Stimulated activated CD8-positive, alpha-beta memory T cell treated with anti-CD3 and anti-CD28 coated beads, Interleukin-15, amount 100 ng/mL, for 24 hours (primary cell): ENCODE measurements around the gene NPR2.

Experiments used
- DNase-seq: peaks from one replicate; pipeline ENCODE4 v3.0.0-alpha.2; 2020; ENCODE audit warnings: low read depth

The NPR2 gene

DNA sequence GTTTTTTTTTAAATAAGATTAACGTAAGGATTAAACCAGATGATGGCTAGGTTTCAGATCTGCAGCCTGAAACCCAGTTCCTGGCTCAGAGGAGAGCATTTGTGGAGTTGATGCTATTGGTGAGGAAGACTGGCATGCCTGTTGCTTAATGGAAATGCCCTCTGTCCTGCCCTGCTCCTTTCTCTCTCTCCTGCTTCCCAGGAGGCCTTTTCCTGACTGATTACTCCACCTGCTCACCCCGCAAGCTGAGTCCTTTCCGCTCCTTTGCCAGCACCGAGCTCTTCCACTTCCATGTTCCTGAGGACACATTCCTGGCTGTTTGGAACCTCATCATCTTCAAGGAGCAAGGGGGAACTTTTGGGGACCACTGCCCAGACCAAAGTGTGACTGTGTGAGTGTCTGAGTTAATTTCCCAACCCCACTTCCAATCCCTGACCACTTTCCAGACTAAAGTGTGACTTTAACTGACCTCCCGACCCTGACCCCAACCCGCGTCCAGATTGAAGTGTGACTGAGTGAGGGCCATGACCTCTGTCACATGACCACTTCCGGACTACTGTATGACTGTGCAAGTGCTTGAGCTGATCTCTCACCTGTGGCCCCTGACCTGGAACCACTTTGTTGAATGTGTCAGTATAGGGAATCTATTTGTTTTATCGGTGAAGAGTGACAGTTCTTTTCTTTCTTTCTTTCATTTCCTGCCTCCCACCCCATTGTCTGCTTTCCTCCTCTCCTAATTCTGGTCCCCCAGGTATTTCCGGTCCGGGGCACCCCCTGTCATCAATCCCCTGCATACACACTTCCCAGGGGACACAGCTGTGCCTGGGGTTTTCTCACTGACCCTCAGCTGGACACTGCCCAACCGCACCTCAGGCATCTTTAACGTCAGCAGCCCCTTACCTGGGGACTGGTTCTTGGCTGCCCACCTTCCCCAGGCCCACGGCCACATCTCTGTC is 43.1 kb downstream of the NPR2 start:
- DNase-seq: no peak

DNA sequence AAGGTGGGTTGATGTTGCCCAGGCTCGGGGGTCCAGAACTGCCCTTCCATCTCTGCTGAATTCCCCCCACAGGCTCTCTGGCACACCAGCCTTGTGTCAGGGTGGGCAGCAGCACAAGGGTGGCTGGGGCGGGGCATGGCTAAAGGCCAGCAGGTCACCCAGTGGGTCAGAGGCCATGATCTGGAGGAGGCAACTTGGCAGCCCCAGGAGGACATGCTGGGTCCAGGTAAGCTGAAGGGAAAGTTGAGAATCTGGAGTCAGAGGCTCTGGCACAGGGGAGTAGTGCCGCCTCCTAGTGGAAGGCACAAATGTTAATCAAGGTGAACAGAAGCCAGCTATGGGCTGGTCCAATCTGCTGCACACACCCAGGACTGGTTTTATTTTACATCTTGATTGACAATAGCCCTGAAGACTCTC is 43.8 kb downstream of the NPR2 start:
- no peak for DNase-seq

DNA sequence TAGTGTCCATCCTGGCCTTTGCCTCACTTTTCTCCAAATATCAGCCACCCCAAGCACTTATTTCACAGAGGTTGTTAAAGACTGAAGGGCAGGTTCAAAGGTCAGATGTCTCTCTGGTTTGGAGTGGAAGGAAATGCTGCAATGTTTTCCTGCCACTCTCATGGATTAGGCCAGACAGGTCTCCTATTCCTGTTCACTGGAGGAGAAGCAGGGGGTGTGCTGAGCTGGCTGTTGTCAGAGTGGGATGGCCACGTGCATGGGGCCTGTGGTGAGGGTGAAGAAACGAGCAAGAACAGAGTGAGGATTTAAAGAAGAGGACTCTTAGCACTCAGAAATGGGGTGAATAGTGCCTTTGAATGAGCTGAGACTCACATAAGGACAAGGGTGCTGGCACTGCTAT is 44.4 kb downstream of the NPR2 start:
- DNase-seq: no peak

DNA sequence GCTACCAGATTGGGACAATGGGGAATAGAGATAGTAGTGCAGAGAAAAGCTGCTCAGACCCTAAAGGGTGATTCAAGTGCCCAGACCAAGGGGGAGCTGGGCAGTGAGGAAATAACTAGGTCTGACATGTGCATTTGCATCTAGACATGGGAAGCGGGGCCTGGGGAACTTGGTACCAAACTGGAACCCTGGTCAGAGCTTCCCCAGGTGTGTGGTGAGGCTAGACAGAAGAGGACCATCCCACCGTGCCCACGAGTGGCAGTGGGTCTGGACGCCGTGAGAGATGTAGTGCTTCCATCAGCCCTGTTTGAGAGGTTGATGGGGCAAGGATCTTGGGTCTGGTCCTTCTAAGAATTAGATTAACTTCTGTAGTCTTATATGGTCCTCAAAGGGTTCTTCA is 45.2 kb downstream of the NPR2 start:
- DNase-seq: no peak

DNA sequence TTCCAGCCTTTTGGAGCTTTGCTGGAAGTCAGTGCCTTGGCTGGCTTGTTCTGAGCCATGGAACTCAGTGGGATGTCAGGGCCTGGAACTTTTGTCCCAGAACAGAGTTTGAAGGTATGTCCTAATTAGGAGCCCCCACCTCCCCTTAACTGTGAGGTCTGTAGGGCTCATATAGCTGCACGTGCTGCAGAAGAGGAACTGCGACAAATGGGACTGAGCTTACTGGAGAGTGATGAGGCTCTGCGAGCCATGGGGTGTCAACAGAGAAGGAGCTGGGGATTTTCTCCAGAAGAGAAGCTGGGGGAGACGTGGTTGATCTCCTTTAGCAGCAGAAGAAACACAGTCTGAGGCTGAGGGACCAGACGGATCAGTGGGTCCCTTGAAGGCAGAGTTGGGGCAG is 48.5 kb downstream of the NPR2 start:
- no peak for DNase-seq

DNA sequence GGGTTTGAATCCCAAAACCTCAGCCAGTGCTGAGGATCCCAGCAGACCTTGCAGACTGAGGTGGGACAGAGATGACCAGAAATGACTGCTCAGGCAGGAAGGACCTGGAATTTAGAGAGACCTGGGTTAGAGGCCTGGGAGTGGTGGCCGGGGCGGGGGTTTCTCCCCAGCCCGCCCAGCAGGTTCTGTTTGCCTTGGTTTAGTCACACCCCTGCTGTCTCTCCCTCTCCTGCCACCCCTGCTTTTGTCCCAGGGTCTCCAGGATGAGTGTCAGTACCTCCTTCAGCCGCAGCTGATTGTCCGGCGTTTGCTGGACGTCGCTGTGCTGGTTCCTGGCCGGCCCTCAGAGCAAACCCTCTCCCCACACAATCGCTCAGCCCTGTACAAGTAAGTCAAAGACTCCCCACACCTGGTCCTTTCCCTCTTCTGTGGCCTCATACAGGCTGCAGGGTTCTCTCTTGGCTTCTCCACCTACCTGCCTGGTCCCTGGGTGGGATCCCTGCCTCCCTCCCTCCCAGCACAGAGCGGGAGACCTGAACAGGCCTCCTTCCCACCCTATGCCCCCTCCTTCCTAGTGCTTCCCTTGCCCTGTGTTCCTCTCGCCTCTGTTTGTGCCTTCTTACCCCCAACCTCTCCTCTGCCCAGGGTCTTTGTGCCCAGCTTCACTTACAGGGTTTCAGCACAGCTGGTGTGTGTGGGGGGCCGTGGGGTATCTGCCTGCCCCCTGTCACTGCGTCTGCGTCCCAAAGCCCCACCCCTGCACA is 49.7 kb downstream of the NPR2 start:
- no peak for DNase-seq

DNA sequence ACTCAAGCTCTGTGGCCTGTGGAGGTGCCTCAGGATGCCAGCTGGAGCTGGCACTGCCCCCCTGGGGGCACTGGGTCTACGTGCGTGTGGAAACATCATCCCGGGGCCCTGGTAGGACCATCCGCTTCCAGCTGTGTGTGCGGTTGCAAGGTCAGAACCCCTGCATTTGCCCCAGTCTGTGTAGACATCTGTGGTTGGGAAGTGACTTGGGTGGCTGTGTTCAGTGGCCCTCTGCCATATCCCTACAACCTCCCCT is 50.2 kb downstream of the NPR2 start:
- no peak for DNase-seq

DNA sequence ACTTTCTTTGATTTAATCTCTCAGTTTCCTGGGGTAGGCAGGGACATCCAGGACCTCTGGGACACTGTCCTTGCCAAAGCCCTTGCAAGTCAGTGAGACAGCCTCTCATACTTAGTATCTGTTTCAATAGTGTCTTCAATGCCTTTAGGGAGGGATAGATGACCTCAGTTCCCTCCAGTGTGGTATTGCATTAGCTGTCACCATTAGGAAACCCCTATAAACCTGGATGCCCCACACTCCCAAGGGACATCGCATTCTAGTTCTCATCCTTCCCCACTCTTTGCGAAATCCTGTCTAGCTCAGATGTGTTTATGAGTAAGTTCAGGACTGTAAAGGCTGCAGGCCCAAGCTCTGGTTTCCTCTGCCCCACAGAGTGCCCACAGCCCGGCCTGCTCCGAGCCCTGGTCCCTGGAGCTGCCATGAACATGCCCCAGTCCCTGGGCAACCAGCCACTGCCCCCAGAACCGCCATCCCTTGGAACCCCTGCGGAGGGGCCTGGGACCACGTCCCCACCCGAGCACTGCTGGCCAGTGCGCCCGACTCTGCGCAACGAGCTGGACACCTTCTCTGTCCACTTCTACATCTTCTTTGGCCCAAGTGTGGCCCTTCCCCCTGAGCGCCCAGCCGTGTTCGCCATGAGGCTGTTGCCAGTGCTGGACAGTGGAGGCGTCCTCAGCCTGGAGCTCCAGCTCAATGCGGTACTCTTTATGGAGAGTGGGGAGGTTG is 50.8 kb downstream of the NPR2 start:
- no peak for DNase-seq

DNA sequence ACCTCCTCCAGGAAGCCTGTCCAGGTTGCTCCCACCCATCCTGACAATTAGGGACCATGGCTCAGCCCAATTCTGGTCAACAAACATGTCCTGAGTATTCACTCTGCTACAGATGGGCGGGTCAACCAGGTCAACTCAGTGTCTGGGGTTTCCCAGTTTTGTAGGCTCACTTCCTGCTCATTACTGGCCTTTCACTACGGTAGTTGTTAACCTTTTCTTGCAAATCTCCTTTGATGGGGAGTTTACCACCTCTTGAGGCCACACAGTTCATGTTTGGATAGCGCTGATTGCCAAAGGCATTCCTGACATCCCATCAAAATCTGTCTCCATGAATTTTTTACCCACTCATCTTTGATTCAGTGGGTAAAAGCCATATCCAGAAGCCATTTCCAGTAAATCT is 51.4 kb downstream of the NPR2 start:
- no peak for DNase-seq

DNA sequence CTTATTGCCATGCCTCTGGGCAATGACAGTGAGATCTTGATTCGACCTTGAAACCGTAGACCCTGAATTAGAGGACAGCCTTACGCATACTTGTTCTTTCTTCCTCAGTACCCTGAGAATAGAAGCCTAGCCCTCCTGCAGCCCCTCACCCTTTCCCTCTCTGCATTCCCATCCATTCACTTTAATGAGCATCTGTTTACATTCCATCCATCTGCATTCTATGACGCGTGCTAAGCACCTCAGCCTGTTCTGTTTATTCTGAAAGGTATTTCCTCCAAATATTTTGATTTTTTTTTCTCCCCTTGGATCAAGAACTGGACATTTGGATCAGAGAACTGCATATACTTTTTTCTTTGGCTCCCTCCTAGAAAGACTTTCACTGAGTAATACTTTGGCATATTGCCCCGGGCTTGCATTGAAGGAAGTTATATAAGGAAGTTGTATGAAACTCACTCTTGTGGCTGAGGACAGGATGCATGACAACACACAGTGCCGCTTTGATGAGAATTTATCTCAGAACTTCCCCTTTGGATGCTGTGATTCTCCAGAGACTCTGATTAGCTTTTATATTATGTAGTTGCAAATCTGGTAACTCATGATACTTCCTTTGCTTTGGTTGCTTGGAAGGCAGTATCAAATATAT is 53.4 kb downstream of the NPR2 start:
- DNase-seq: no peak

DNA sequence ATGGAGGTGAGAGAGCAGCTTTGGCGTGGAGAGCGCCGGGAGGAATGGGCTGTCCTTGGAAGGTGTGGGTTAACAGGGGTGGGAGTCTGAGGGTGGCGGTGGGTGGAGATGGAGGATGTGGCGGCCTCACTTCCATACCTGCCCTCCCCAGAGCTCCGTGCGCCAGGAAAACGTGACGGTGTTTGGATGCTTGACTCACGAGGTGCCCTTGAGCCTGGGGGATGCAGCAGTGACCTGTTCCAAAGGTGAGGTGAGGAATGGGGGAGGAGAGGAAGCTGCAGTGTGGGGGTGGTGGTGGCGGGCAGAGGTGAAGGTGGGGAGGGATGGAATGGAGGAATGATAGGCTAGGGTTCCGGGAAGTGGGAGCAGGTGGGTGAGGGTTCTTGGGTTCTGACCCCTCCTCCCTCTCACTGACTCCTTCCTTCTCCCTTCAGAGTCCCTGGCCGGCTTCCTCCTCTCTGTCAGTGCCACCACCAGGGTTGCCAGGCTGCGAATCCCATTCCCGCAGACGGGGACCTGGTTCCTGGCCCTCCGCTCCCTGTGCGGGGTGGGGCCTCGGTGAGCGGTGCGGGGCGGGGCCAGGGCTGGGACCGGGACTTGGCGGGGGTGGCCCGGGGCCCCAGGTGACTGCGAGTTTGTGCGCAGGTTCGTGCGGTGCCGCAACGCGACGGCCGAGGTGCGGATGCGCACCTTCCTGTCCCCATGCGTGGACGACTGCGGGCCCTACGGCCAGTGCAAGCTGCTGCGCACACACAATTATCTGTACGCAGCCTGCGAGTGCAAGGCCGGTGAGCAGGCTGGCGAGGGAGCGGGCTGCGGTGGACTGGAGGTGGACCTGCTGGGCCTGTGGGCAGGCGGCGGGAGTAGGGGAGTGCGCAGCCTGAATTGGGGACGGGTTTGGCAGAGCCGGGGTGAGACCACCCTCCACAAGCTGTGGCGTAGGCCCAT is 54.7 kb downstream of the NPR2 start:
- no peak for DNase-seq

DNA sequence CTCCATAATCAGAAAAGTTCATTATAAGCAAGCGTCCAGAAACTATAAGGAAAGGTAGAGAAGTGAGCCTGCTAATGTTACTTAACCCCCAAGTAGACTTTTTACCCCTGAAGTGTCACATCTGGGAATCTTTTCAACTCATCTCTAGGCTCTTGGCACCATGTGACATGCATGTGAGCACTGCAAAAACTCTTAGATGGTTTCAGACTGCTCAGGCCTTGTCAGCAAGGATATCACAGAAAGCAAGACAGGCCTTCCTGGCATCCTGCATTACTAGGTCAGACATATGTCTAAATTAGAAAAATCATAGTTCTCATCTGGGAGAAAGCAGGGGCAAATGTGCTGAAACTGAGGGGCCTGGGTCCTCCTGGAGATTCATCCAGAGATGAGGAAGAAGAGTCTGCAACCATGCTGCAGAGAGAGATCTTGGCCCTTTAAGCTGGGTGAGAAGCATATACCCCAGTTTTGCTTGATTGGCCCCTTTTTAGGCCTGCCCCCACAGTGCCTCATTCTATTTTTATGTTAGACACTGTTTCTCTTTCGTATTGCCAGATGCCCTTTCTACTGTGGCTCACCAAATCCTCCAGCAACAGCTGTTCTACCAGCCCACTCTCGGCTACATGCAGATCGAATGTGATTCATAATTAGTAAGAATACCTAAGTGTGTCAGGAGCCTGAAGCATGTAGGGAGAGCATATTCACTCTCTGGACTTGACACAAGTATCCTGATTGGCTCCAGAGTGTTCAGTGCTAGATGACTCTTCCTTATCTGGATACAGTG is 56.6 kb downstream of the NPR2 start:
- DNase-seq: no peak

DNA sequence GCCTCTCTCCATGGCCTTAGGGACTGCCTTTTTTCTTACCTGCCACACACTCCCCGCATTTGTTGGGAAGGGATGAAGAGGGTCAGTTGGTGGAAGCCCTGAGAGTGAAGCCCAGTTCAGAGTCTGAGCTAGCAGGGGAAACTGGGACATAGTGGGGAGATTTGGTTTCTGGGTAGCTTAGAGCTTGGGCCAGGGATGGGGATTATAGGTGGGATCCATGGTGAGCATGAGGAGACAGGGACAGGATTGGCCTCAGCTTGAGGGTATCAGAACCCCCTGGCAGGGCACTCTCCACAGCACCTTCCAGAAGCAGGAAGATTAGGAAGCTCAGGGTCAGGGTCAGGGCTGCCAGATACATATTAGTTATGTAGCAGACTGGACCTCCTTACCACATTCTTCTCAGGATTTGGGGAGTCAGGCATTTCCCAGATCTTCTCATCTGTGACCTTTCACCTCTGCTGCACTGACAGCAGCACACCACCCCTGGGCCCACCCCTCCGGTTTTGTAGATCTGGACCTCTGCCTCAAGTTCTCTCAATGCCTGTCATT is 61.0 kb downstream of the NPR2 start:
- DNase-seq: no peak

DNA sequence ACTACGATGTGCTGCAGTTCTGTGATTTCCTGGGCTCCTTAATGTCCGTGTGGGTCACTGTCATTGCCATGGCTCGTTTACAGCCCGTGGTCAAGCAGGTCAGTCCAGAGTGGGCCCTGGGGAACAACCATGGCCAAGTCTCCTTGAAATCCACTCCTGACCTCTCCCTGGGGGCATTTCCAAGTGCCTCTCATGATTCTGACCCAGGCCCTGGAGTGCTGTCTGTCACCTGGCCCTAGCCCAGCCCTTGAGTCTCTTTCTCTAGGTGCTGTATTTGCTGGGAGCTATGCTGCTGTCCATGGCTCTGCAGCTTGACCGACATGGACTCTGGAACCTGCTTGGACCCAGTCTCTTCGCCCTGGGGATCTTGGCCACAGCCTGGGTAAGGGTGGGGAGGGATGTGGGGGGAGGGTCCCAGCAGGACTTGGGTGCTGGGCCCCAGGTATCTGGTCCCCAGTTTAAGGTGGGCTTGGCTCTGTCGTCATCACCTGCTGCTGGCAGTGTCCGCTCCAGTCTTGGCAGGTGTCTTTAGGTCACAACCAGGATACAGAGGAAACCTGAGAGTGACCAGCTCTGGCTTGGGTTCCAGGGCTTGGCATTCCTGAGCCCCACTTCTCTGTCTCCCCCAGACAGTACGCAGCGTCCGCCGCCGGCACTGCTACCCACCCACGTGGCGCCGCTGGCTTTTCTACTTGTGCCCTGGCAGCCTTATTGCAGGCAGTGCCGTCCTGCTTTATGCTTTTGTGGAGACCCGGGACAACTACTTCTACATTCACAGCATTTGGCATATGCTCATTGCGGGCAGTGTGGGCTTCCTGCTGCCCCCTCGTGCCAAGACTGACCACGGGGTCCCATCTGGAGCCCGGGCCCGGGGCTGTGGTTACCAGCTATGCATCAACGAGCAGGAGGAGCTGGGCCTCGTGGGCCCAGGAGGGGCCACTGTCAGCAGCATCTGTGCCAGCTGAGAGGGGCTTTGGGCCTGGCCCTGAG is 61.8 kb downstream of the NPR2 start:
- no peak for DNase-seq

DNA sequence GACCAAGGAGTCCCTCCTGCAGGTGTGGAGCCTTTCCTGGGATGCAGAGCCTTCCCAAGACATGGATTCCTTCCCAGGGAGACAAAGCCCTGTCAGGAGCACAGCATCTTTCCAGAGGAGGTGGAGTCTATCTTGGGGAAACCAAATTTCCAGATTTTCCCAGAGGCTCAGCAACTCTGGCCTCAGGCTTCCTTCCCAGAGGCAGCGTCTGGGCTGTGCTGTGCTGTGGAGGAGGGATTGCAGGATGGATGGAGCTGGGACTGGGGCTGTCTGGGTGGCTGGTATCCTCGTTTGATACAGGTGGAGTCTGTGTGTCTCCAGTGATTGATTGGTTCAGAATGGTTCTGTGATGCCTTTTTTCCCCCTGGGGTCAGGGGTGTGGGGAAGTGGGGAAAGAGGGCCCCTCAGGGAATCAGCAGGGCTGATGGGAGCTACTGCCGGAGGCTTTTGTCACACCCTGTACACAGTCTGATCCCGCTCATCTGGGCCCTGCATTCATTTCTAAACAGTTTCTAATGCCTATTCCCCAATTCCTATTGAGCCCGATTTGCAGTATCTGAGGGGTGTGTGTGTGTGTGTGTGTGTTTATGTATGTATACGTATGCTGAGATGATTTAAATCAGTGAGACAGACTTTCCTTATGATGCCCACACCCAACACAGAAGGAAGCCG is 62.8 kb downstream of the NPR2 start:
- DNase-seq: no peak

DNA sequence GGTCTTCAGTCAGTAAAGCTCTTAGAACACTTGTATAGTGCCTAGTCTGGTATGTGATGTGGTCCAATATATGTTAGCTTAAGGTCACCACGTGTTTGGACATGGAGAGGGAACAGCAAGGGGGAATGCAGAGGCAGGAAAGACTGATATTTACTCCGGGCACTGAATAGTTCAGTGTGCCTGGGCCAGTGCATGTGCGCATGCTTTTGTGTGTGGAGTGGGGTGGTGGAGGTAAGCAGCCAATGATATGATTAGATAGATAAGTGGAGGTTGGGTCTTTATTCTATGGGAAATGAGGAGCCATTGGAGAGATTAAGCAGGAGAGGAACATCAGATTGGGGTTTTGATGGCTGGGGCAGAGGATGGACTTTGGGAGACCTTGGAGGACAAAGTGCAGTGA is 64.8 kb downstream of the NPR2 start:
- DNase-seq: no peak

DNA sequence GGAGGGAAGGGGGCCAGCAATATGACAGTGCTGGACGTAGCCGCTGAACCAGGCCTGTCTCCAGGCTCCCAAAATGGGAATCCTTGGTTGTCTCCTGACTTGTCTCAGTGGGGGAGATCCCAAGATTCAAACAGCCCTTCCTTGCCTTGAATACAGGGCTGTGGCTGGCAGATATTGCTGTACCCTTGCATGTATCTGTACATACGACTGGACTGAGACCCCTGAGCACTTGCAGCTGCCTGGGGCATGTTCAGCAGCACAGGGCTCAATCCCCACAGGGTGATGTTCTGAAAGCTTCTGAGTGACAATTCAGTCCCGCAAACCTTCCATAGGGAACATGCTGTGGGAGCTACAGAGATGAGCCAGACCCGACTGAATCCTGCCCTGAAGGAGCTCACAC is 65.5 kb downstream of the NPR2 start:
- no peak for DNase-seq

DNA sequence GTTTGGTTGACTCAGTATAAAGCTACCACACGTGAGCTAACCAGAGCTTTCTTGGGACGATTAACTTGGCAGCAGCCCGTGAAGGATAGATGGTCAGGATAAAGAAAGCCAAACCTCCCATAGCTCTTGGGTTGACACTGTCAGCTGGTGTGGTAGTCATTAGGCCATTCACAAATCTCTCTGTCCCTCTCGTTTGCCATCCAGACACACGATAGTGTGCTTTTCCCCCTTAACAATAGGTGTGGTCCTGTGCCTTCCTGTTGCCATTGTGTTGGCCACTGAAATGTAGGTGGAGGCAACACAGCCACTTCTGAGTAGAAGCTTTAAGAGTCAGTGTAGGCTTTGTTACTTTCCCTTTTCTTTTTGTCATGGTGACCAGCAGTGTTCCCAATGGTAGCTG is 67.1 kb downstream of the NPR2 start:
- no peak for DNase-seq
